Measurements from ENCODE around the gene DDX56. TPM values are rescaled to one million over a fixed set of nuclear protein-coding genes. Genes with fewer than 3 reads are reported as not detected.
"Not testable (repeated sequence)": the region's sequence is repeated elsewhere in the genome, so short reads cannot be mapped to it uniquely, and the experiment has no call there.

Gene DDX56
- total and polyA plus RNA-seq, 2 donors = 61.3 to 114 TPM

- 97% methylated on average over 4 of the region's 4 CpGs for WGBS
- no peak overlapping the region for H3K4me3 ChIP-seq (ENCODE audit: low read length in 2 of 2)
- no peaks in the 10 kb centered on the region for H3K27me3 ChIP-seq (ENCODE audit: control insufficient read depth in 2 of 2, insufficient read depth in 1 of 2, low read length in 1 of 2)
- no peaks in the 10 kb centered on the region for H3K9me3 ChIP-seq (ENCODE audit: control insufficient read depth in 2 of 2, insufficient read depth in 1 of 2, low read length in 1 of 2)
- no peak for DNase-seq (ENCODE audit: low read depth in 6 of 9, low spot score in 9 of 9)
- no peak overlapping the region for H3K27ac ChIP-seq (ENCODE audit: low read depth in 1 of 2, low read length in 1 of 2)
- H3K4me1 ChIP-seq (ENCODE audit: control insufficient read depth in 2 of 2, insufficient read depth in 2 of 2, low read length in 2 of 2) = no peaks in the 10 kb centered on the region
- peaks cover 1 to 5% of the 10 kb centered on the region in 2 donors for H3K36me3 ChIP-seq (ENCODE audit: control insufficient read depth in 2 of 2, insufficient read depth in 2 of 2, low read length in 1 of 2)
Measured at GRCh38 chr7:44559485-44559884, 14.2 kb downstream of the DDX56 start.

- Histone ChIP-seq H3K4me1 (ENCODE audit: control insufficient read depth in 2 of 2, insufficient read depth in 2 of 2, low read length in 2 of 2) (no peaks in the 10 kb centered on the region), H3K27ac (ENCODE audit: low read depth in 1 of 2, low read length in 1 of 2) (no peak overlapping the region)
- WGBS = 94% methylated on average over 2 of the region's 2 CpGs
Measured at GRCh38 chr7:44557485-44557884, 16.2 kb downstream of the DDX56 start.

GRCh38 chr7:44555350-44555749, 18.4 kb downstream of the DDX56 start:
- no peaks in the 10 kb centered on the region for H3K9me3 ChIP-seq (ENCODE audit: control insufficient read depth in 2 of 2, insufficient read depth in 1 of 2, low read length in 1 of 2)
- no peaks in the 10 kb centered on the region for H3K4me1 ChIP-seq (ENCODE audit: control insufficient read depth in 2 of 2, insufficient read depth in 2 of 2, low read length in 2 of 2)
- H3K27ac ChIP-seq (ENCODE audit: low read depth in 1 of 2, low read length in 1 of 2) = no peak overlapping the region
- no peak for DNase-seq (ENCODE audit: low read depth in 6 of 9, low spot score in 9 of 9)
- H3K27me3 ChIP-seq (ENCODE audit: control insufficient read depth in 2 of 2, insufficient read depth in 1 of 2, low read length in 1 of 2) = peaks cover 0 to 5% of the 10 kb centered on the region in 2 donors
- WGBS = 94% methylated on average over 2 of the region's 2 CpGs
- no peak overlapping the region for H3K4me3 ChIP-seq (ENCODE audit: low read length in 2 of 2)
- no peaks in the 10 kb centered on the region for H3K36me3 ChIP-seq (ENCODE audit: control insufficient read depth in 2 of 2, insufficient read depth in 2 of 2, low read length in 1 of 2)

More at GRCh38 chr7:44557485-44557884, 16.2 kb downstream of the DDX56 start:
- Histone ChIP-seq H3K27me3 (ENCODE audit: control insufficient read depth in 2 of 2, insufficient read depth in 1 of 2, low read length in 1 of 2) (peaks cover 0 to 2% of the 10 kb centered on the region in 2 donors), H3K4me3 (ENCODE audit: low read length in 2 of 2) (no peak overlapping the region), H3K9me3 (ENCODE audit: control insufficient read depth in 2 of 2, insufficient read depth in 1 of 2, low read length in 1 of 2) (no peaks in the 10 kb centered on the region), H3K36me3 (ENCODE audit: control insufficient read depth in 2 of 2, insufficient read depth in 2 of 2, low read length in 1 of 2) (no peaks in the 10 kb centered on the region)
- DNase-seq (ENCODE audit: low read depth in 6 of 9, low spot score in 9 of 9) = no peak

- not testable (repeated sequence) for H3K4me1 ChIP-seq (ENCODE audit: control insufficient read depth in 2 of 2, insufficient read depth in 2 of 2, low read length in 2 of 2); H3K36me3 ChIP-seq (ENCODE audit: control insufficient read depth in 2 of 2, insufficient read depth in 2 of 2, low read length in 1 of 2); H3K27me3 ChIP-seq (ENCODE audit: control insufficient read depth in 2 of 2, insufficient read depth in 1 of 2, low read length in 1 of 2); DNase-seq (ENCODE audit: low read depth in 6 of 9, low spot score in 9 of 9); H3K4me3 ChIP-seq (ENCODE audit: low read length in 2 of 2); H3K9me3 ChIP-seq (ENCODE audit: control insufficient read depth in 2 of 2, insufficient read depth in 1 of 2, low read length in 1 of 2); H3K27ac ChIP-seq (ENCODE audit: low read depth in 1 of 2, low read length in 1 of 2)
- WGBS = 75% methylated on average over 3 of the region's 3 CpGs
Measured at GRCh38 chr7:44552473-44553005, 21.2 kb downstream of the DDX56 start.

GRCh38 chr7:44549457-44549856, 24.3 kb downstream of the DDX56 start:
- WGBS = 89% methylated on average over 3 of the region's 3 CpGs

GRCh38 chr7:44548893-44549292, 24.8 kb downstream of the DDX56 start:
- no peak overlapping the region for H3K27ac ChIP-seq (ENCODE audit: low read depth in 1 of 2, low read length in 1 of 2)
- H3K4me3 ChIP-seq (ENCODE audit: low read length in 2 of 2) = no peak overlapping the region
- no peaks in the 10 kb centered on the region for H3K9me3 ChIP-seq (ENCODE audit: control insufficient read depth in 2 of 2, insufficient read depth in 1 of 2, low read length in 1 of 2)
- no peaks in the 10 kb centered on the region for H3K4me1 ChIP-seq (ENCODE audit: control insufficient read depth in 2 of 2, insufficient read depth in 2 of 2, low read length in 2 of 2)
- H3K27me3 ChIP-seq (ENCODE audit: control insufficient read depth in 2 of 2, insufficient read depth in 1 of 2, low read length in 1 of 2) = peaks cover 0 to 6% of the 10 kb centered on the region in 2 donors
- no peaks in the 10 kb centered on the region for H3K36me3 ChIP-seq (ENCODE audit: control insufficient read depth in 2 of 2, insufficient read depth in 2 of 2, low read length in 1 of 2)
- 96% methylated on average over 3 of the region's 3 CpGs for WGBS
- DNase-seq (ENCODE audit: low read depth in 6 of 9, low spot score in 9 of 9) = no peak

More at GRCh38 chr7:44549457-44549856, 24.3 kb downstream of the DDX56 start:
- Histone ChIP-seq H3K9me3 (ENCODE audit: control insufficient read depth in 2 of 2, insufficient read depth in 1 of 2, low read length in 1 of 2) (no peaks in the 10 kb centered on the region), H3K4me3 (ENCODE audit: low read length in 2 of 2) (no peak overlapping the region), H3K27me3 (ENCODE audit: control insufficient read depth in 2 of 2, insufficient read depth in 1 of 2, low read length in 1 of 2) (peaks cover 0 to 6% of the 10 kb centered on the region in 2 donors), H3K36me3 (ENCODE audit: control insufficient read depth in 2 of 2, insufficient read depth in 2 of 2, low read length in 1 of 2) (no peaks in the 10 kb centered on the region), H3K27ac (ENCODE audit: low read depth in 1 of 2, low read length in 1 of 2) (no peak overlapping the region), H3K4me1 (ENCODE audit: control insufficient read depth in 2 of 2, insufficient read depth in 2 of 2, low read length in 2 of 2) (no peaks in the 10 kb centered on the region)
- no peak for DNase-seq (ENCODE audit: low read depth in 6 of 9, low spot score in 9 of 9)

GRCh38 chr7:44547536-44548231, 26.0 kb downstream of the DDX56 start:
- Histone ChIP-seq H3K36me3 (ENCODE audit: control insufficient read depth in 2 of 2, insufficient read depth in 2 of 2, low read length in 1 of 2) (no peaks in the 10 kb centered on the region), H3K9me3 (ENCODE audit: control insufficient read depth in 2 of 2, insufficient read depth in 1 of 2, low read length in 1 of 2) (no peaks in the 10 kb centered on the region), H3K4me3 (ENCODE audit: low read length in 2 of 2) (no peak overlapping the region), H3K27ac (ENCODE audit: low read depth in 1 of 2, low read length in 1 of 2) (no peak overlapping the region), H3K4me1 (ENCODE audit: control insufficient read depth in 2 of 2, insufficient read depth in 2 of 2, low read length in 2 of 2) (no peaks in the 10 kb centered on the region), H3K27me3 (ENCODE audit: control insufficient read depth in 2 of 2, insufficient read depth in 1 of 2, low read length in 1 of 2) (peaks cover 0 to 5% of the 10 kb centered on the region in 2 donors)
- 63% methylated on average over 6 of the region's 6 CpGs for WGBS
- peak in 1 of 9 donors; percentile 14 for DNase-seq (ENCODE audit: low read depth in 6 of 9, low spot score in 9 of 9)

- DNase-seq (ENCODE audit: low read depth in 6 of 9, low spot score in 9 of 9) = no peak
- Histone ChIP-seq H3K27me3 (ENCODE audit: control insufficient read depth in 2 of 2, insufficient read depth in 1 of 2, low read length in 1 of 2) (peaks cover 0 to 2% of the 10 kb centered on the region in 2 donors), H3K36me3 (ENCODE audit: control insufficient read depth in 2 of 2, insufficient read depth in 2 of 2, low read length in 1 of 2) (no peaks in the 10 kb centered on the region), H3K4me3 (ENCODE audit: low read length in 2 of 2) (no peak overlapping the region), H3K4me1 (ENCODE audit: control insufficient read depth in 2 of 2, insufficient read depth in 2 of 2, low read length in 2 of 2) (no peaks in the 10 kb centered on the region), H3K27ac (ENCODE audit: low read depth in 1 of 2, low read length in 1 of 2) (no peak overlapping the region), H3K9me3 (ENCODE audit: control insufficient read depth in 2 of 2, insufficient read depth in 1 of 2, low read length in 1 of 2) (no peaks in the 10 kb centered on the region)
- 94% methylated on average over 6 of the region's 6 CpGs for WGBS
Measured at GRCh38 chr7:44541876-44542610, 31.7 kb downstream of the DDX56 start.

Measured in thymus (tissue), 11 donors.